ENCODE measurements around the gene PRKAA1. TPM values are rescaled to one million over a fixed set of nuclear protein-coding genes. Genes with fewer than 3 reads are reported as not detected.

The PRKAA1 gene
- total and polyA plus RNA-seq, 2 of the 13 experiments (the other 11 are each of a cell fraction or from before 2014, with no cell fraction given) = 36.6 to 58.0 TPM

DNA sequence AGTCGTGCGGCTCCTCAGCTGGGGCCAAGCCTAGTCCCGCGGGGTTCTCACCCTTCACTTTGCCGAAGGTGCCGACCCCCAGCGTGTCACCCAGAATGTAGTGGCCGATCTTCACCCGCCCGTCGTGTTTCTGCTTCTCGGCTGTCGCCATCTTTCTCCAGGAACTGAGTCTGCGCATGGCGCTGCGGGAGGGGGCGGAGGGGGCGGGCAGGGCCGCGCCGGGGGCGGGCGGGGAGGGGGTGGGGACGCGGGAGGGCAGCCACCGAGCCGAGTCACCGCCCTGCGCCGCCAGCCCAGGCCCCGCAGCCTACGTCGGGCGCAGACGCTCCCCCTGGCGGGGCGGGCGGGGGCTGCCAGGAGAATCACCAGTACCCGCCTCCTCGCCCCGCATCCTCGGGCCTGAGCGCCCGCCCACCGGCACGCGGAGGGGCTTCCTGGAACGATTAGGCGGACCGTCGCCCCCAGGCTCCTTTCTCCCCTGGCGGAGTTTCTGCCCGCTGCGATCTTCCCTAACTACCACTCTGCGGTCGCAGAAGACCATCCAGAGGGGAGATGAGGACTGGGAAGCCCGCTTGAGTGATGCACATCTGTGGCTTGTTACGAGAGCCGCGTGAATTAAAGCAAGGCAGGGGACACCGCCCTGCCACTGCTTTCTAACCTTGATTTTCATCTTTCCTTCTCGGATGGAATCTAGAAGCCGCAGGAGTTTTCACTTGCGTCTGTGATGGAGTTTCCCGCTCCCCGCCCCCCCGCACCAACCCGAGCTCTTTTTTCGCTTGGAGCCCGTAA, at the start of gene PRKAA1 (continued):
- TF ChIP-seq ZNF232 (CRISPR knock-in tag; IDR thresholded peaks at IDR 0.05; ENCODE audit: borderline replicate concordance) (peak; percentile 62; the same call in 1 of the 2 replicates), ZNF564 (CRISPR knock-in tag; IDR thresholded peaks at IDR 0.05) (no peak), SKI (IDR thresholded peaks at IDR 0.05; ENCODE audit: partially characterized antibody) (peak; percentile 17), CCDC6 (CRISPR knock-in tag; IDR thresholded peaks at IDR 0.05) (peak; percentile 64; the same call in 1 of the 2 replicates), KLF16 (CRISPR knock-in tag; IDR thresholded peaks at IDR 0.05) (peak in 1 of 2 experiments; percentile 20; a peak in 1 of 4 replicates), KLF13 (CRISPR knock-in tag; IDR thresholded peaks at IDR 0.05) (no peak), HHEX (CRISPR knock-in tag; IDR thresholded peaks at IDR 0.05) (no peak), ZMYM4 (CRISPR knock-in tag; IDR thresholded peaks at IDR 0.05) (peak; percentile 3; the same call in 1 of the 2 replicates), PITX1 (CRISPR knock-in tag; IDR thresholded peaks at IDR 0.05) (0 out of 2 replicates have a peak, but pooled peaks have one; percentile 45), ZNF777 (CRISPR knock-in tag; IDR thresholded peaks at IDR 0.05) (peak; percentile 63; the same call in 1 of the 2 replicates), ZNF562 (CRISPR knock-in tag; IDR thresholded peaks at IDR 0.05; ENCODE audit: borderline replicate concordance) (no peak)
- TF ChIP-seq, protein P1, sequence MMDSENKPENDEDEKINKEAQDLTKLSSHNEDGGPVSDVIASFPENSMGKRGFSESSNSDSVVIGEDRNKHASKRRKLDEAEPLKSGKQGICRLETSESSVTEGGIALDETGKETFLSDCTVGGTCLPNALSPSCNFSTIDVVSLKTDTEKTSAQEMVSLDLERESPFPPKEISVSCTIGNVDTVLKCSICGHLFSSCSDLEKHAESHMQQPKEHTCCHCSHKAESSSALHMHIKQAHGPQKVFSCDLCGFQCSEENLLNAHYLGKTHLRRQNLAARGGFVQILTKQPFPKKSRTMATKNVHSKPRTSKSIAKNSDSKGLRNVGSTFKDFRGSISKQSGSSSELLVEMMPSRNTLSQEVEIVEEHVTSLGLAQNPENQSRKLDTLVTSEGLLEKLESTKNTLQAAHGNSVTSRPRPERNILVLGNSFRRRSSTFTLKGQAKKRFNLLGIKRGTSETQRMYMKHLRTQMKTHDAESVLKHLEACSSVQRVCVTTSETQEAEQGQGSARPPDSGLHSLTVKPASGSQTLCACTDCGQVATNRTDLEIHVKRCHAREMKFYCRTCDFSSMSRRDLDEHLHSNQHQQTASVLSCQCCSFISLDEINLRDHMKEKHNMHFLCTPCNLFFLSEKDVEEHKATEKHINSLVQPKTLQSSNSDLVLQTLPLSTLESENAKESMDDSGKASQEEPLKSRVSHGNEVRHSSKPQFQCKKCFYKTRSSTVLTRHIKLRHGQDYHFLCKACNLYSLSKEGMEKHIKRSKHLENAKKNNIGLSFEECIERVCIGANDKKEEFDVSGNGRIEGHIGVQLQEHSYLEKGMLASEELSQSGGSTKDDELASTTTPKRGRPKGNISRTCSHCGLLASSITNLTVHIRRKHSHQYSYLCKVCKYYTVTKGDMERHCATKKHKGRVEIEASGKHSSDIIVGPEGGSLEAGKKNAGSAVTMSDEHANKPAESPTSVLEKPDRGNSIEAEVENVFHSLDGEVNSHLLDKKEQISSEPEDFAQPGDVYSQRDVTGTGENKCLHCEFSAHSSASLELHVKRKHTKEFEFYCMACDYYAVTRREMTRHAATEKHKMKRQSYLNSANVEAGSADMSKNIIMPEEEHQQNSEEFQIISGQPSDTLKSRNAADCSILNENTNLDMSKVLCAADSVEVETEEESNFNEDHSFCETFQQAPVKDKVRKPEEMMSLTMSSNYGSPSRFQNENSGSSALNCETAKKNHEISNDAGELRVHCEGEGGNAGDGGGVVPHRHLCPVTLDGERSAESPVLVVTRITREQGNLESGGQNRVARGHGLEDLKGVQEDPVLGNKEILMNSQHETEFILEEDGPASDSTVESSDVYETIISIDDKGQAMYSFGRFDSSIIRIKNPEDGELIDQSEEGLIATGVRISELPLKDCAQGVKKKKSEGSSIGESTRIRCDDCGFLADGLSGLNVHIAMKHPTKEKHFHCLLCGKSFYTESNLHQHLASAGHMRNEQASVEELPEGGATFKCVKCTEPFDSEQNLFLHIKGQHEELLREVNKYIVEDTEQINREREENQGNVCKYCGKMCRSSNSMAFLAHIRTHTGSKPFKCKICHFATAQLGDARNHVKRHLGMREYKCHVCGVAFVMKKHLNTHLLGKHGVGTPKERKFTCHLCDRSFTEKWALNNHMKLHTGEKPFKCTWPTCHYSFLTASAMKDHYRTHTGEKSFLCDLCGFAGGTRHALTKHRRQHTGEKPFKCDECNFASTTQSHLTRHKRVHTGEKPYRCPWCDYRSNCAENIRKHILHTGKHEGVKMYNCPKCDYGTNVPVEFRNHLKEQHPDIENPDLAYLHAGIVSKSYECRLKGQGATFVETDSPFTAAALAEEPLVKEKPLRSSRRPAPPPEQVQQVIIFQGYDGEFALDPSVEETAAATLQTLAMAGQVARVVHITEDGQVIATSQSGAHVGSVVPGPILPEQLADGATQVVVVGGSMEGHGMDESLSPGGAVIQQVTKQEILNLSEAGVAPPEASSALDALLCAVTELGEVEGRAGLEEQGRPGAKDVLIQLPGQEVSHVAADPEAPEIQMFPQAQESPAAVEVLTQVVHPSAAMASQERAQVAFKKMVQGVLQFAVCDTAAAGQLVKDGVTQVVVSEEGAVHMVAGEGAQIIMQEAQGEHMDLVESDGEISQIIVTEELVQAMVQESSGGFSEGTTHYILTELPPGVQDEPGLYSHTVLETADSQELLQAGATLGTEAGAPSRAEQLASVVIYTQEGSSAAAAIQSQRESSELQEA (CRISPR knock-in tag; IDR thresholded peaks at IDR 0.05; ENCODE audit: not compliant biosample characterization) = no peak
- TF ChIP-seq, protein P2, sequence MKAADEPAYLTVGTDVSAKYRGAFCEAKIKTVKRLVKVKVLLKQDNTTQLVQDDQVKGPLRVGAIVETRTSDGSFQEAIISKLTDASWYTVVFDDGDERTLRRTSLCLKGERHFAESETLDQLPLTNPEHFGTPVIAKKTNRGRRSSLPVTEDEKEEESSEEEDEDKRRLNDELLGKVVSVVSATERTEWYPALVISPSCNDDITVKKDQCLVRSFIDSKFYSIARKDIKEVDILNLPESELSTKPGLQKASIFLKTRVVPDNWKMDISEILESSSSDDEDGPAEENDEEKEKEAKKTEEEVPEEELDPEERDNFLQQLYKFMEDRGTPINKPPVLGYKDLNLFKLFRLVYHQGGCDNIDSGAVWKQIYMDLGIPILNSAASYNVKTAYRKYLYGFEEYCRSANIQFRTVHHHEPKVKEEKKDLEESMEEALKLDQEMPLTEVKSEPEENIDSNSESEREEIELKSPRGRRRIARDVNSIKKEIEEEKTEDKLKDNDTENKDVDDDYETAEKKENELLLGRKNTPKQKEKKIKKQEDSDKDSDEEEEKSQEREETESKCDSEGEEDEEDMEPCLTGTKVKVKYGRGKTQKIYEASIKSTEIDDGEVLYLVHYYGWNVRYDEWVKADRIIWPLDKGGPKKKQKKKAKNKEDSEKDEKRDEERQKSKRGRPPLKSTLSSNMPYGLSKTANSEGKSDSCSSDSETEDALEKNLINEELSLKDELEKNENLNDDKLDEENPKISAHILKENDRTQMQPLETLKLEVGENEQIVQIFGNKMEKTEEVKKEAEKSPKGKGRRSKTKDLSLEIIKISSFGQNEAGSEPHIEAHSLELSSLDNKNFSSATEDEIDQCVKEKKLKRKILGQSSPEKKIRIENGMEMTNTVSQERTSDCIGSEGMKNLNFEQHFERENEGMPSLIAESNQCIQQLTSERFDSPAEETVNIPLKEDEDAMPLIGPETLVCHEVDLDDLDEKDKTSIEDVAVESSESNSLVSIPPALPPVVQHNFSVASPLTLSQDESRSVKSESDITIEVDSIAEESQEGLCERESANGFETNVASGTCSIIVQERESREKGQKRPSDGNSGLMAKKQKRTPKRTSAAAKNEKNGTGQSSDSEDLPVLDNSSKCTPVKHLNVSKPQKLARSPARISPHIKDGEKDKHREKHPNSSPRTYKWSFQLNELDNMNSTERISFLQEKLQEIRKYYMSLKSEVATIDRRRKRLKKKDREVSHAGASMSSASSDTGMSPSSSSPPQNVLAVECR (CRISPR knock-in tag; IDR thresholded peaks at IDR 0.05; ENCODE audit: borderline replicate concordance) = peak; percentile 46; the same call in 1 of the 2 replicates
- TF ChIP-seq, protein P3, sequence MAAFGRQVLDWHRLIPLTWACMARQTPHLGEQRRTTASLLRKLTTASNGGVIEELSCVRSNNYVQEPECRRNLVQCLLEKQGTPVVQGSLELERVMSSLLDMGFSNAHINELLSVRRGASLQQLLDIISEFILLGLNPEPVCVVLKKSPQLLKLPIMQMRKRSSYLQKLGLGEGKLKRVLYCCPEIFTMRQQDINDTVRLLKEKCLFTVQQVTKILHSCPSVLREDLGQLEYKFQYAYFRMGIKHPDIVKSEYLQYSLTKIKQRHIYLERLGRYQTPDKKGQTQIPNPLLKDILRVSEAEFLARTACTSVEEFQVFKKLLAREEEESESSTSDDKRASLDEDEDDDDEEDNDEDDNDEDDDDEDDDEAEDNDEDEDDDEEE (CRISPR knock-in tag; IDR thresholded peaks at IDR 0.05) = no peak; the same call in 1 of the 2 replicates

Measured in HepG2 (cell line).